Trophoblast cell (in vitro differentiated cells and primary cell): Measurements from ENCODE around the gene APPBP2.

ENCODE experiments used
- DNase-seq, 2 donors: peaks; one replicate each; pipeline ENCODE4 v3.0.0-alpha.2; 2016
- H2AFZ ChIP-seq: 2 replicates; pipeline ENCODE4 v1.6.1; 2013; ENCODE audit warnings: low read length, moderate library complexity, mild to moderate bottlenecking; ENCODE audit not compliant: insufficient read depth, poor library complexity
- H2AK5ac ChIP-seq: 2 replicates; pipeline ENCODE4 v1.6.1; 2013; ENCODE audit warnings: mild to moderate bottlenecking, low read length
- H2BK120ac ChIP-seq: 2 replicates; pipeline ENCODE4 v1.6.1; 2013; ENCODE audit warnings: low read length, mild to moderate bottlenecking, moderate library complexity; ENCODE audit not compliant: insufficient read depth, poor library complexity
- H2BK12ac ChIP-seq: 2 replicates; pipeline ENCODE4 v1.6.1; 2013; ENCODE audit warnings: mild to moderate bottlenecking, low read length, moderate library complexity
- H2BK5ac ChIP-seq: 2 replicates; pipeline ENCODE4 v1.6.1; 2013; ENCODE audit warnings: low read length, low read depth, moderate library complexity, mild to moderate bottlenecking; ENCODE audit not compliant: poor library complexity
- H3K14ac ChIP-seq: 2 replicates; pipeline ENCODE4 v1.6.1; 2013; ENCODE audit warnings: mild to moderate bottlenecking, low read length
- H3K18ac ChIP-seq: 2 replicates; pipeline ENCODE4 v1.6.1; 2013; ENCODE audit warnings: mild to moderate bottlenecking, low read length
- H3K23ac ChIP-seq: 2 replicates; pipeline ENCODE4 v1.6.1; 2013; ENCODE audit warnings: low read length
- H3K27ac ChIP-seq: 2 replicates; pipeline ENCODE4 v1.5.1; 2013; ENCODE audit warnings: low read depth, mild to moderate bottlenecking, inconsistent platforms, low read length, moderate library complexity
- H3K27me3 ChIP-seq: 2 replicates; pipeline ENCODE4 v1.6.1; 2013; ENCODE audit warnings: inconsistent platforms, mild to moderate bottlenecking, low read length, moderate library complexity; ENCODE audit not compliant: insufficient read depth
- H3K36me3 ChIP-seq, 2 experiments: 1 replicate in 1 of 2; 2 replicates in 1 of 2; pipeline ENCODE4 v1.6.1; 2013; ENCODE audit warnings: low read length in 2 of 2, mild to moderate bottlenecking in 2 of 2, moderate library complexity in 1 of 2; ENCODE audit not compliant: insufficient read depth in 2 of 2, control insufficient read depth in 1 of 2
- H3K4ac ChIP-seq: 2 replicates; pipeline ENCODE4 v1.6.1; 2013; ENCODE audit warnings: low read depth, mild to moderate bottlenecking, low read length, moderate library complexity
- H3K4me1 ChIP-seq, 2 experiments: 1 replicate in 1 of 2; 2 replicates in 1 of 2; pipeline ENCODE4 v1.6.1; 2013; ENCODE audit warnings: low read length in 2 of 2, mild to moderate bottlenecking in 2 of 2, moderate library complexity in 1 of 2; ENCODE audit not compliant: insufficient read depth in 2 of 2, control insufficient read depth in 1 of 2
- H3K4me2 ChIP-seq: 2 replicates; pipeline ENCODE4 v1.6.1; 2013; ENCODE audit warnings: inconsistent platforms, mild to moderate bottlenecking, low read length, moderate library complexity
- H3K4me3 ChIP-seq: 2 replicates; pipeline ENCODE4 v1.5.1; 2013; ENCODE audit warnings: mild to moderate bottlenecking, low read depth, low read length, inconsistent platforms
- H3K79me1 ChIP-seq: one replicate; pipeline ENCODE4 v1.6.1; 2013; ENCODE audit warnings: low read length
- H3K79me2 ChIP-seq: 2 replicates; pipeline ENCODE4 v1.6.1; 2013; ENCODE audit warnings: low read length, mild to moderate bottlenecking; ENCODE audit not compliant: control insufficient read depth, insufficient read depth, poor library complexity
- H3K9ac ChIP-seq: 2 replicates; pipeline ENCODE4 v1.6.1; 2013; ENCODE audit warnings: mild to moderate bottlenecking, low read length
- H3K9me3 ChIP-seq: 2 replicates; pipeline ENCODE4 v1.6.1; 2013; ENCODE audit warnings: low read depth, mild to moderate bottlenecking, control low read depth, inconsistent platforms, low read length; ENCODE audit not compliant: insufficient read depth
- H4K12ac ChIP-seq: 2 replicates; pipeline ENCODE4 v1.6.1; 2013; ENCODE audit warnings: low read depth, mild to moderate bottlenecking, low read length, moderate library complexity
- H4K8ac ChIP-seq: 2 replicates; pipeline ENCODE4 v1.6.1; 2013; ENCODE audit warnings: low read depth, mild to moderate bottlenecking, low read length, moderate library complexity
- H4K91ac ChIP-seq: one replicate; pipeline ENCODE4 v1.6.1; 2013; ENCODE audit warnings: low read depth, mild to moderate bottlenecking, low read length, moderate library complexity
- WGBS: extraction: QIAGEN DNeasy Blood & Tissue Kit; methylation state at CpG from one replicate; pipeline ENCODE4 v1.1.7; 2013; ENCODE audit warnings: missing lambda C conversion rate; ENCODE audit not compliant: insufficient read length, insufficient coverage; ENCODE audit errors: extremely low coverage; 5-methylcytosine and 5-hydroxymethylcytosine counted together

Gene APPBP2

DNA sequence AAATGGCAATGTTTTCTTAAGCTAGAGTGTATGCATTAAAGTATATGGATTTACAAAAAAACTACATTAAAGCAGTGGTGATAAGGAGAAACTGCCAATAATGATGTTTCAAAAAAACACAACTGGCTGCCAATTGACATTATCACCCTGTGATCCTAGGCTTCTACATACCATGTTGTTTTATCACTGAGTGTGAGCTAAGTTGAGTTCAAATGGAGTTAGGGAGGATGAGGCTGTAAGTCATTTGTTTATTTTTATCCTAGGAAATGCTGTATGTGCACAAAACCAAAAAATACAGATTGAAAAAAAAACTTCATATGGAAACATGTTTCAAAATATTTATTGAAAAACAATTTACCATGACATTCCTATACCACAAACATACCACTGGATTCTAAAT is 80.9 kb downstream of the APPBP2 start:
- Histone ChIP-seq H2BK12ac (no peak overlapping the region), H2BK5ac (no peak overlapping the region), H3K27ac (no peak overlapping the region), H3K4me2 (no peak overlapping the region), H2AK5ac (no peak overlapping the region), H4K91ac (no peak overlapping the region), H3K9ac (no peak overlapping the region), H4K12ac (no peak overlapping the region), H3K4me1 (no peaks in the 10 kb centered on the region), H3K79me1 (no peaks in the 10 kb centered on the region), H3K4me3 (no peak overlapping the region), H3K9me3 (no peaks in the 10 kb centered on the region), H3K4ac (no peak overlapping the region), H3K27me3 (no peaks in the 10 kb centered on the region), H4K8ac (no peak overlapping the region), H3K14ac (no peak overlapping the region), H3K36me3 (peaks cover 15 to 16% of the 10 kb centered on the region in 2 experiments), H2BK120ac (no peak overlapping the region), H2AFZ (no peak overlapping the region), H3K79me2 (no peaks in the 10 kb centered on the region), H3K18ac (no peak overlapping the region), H3K23ac (no peak overlapping the region)
- no peak for DNase-seq

DNA sequence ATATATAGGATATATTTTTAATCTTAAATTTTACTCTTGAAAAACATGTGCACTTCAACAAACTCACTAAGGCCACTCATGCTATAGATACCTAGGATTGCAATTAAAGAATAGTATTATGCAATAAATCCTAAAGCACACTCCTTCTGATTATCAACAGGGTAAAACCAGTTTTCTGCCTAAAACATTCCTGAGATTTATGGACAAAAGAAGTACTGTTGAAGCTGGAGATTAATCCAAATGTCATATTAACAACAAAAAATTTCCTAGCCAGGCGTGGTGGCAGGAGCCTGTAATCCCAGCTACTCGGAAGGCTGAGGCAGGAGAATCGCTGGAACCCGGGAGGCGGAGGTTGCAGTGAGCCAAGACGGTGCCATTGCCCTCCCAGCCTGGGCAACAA is 82.3 kb downstream of the APPBP2 start:
- H3K14ac ChIP-seq: no peak overlapping the region
- no peak overlapping the region for H3K4me3 ChIP-seq
- H2AFZ ChIP-seq: no peak overlapping the region
- no peak overlapping the region for H4K12ac ChIP-seq
- no peaks in the 10 kb centered on the region for H3K9me3 ChIP-seq
- no peak overlapping the region for H3K27ac ChIP-seq
- no peaks in the 10 kb centered on the region for H3K4me1 ChIP-seq
- H3K79me1 ChIP-seq: no peaks in the 10 kb centered on the region
- no peak overlapping the region for H4K8ac ChIP-seq
- no peak overlapping the region for H3K9ac ChIP-seq
- H3K18ac ChIP-seq: no peak overlapping the region
- H3K4ac ChIP-seq: no peak overlapping the region
- no peak for DNase-seq
- H2BK120ac ChIP-seq: no peak overlapping the region
- H2BK5ac ChIP-seq: no peak overlapping the region
- no peaks in the 10 kb centered on the region for H3K27me3 ChIP-seq
- H3K36me3 ChIP-seq: peaks cover 7% of the 10 kb centered on the region in 2 experiments
- no CpG with 5 or more reads among the region's 6 CpGs for WGBS
- no peak overlapping the region for H4K91ac ChIP-seq
- no peak overlapping the region for H2BK12ac ChIP-seq
- H3K4me2 ChIP-seq: no peak overlapping the region
- H2AK5ac ChIP-seq: no peak overlapping the region
- no peaks in the 10 kb centered on the region for H3K79me2 ChIP-seq
- no peak overlapping the region for H3K23ac ChIP-seq

DNA sequence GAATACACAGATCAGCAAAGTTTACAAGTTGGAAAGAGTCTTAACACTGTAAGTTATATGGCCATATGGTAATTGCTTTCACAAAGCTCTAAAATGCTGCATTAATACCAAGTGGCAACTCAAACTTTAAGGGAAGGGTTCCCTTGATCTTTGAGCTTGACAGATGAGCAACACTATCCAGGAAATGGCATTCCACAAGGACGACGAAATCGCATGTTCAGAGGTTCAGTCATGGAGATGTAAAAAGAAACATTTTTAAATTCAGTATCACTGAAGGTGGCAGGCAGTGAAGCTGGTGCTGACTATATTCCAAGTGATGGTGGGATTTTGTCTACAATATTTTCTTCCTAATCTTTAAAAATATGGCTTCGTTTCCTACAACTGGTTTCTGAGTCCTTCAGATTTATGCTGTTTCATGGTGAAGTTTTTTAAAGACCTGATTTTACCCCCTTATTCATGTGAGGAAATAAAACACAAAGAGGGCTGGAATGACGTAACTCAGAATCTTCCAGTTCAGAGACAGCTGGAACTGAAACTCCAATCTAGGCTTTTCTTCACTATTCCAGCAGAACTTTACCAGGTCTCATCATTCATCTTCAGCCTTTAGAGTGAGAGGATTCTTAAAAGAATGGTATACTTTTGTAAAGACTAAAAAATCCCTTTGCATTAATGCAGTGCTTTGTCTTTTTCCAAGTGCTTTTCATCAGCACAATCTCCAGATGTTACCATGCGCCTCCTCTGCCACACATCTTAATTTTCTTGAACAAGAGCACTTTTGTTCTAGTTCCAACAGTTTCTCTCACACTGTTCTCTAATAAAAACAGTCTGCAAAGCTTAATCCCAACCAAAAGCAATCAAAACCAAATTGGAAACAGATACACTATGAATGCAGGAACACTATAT is 83.5 kb downstream of the APPBP2 start:
- no peak overlapping the region for H3K4me3 ChIP-seq

DNA sequence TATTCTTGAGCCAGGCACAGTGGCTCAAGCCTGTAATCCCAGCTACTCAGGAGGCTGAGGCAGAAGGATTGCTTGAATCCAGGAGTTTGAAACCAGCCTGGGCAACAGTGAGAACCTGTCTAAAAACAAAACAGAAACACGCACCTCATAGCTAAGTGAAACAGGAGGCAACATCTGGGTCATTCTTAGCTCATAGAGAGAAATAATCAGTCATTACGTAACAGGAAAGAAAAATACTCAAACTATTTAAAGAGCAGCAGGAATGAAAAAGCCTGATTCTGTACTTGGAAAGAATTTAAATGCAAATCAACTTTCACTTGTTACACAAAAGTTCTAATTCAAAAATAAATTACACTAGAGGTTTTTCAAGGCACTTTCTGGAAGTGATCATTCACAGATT is 86.5 kb downstream of the APPBP2 start:
- Histone ChIP-seq H2AK5ac (no peak overlapping the region), H3K23ac (no peak overlapping the region), H2BK120ac (no peak overlapping the region), H3K27me3 (no peaks in the 10 kb centered on the region), H3K18ac (no peak overlapping the region), H3K27ac (no peak overlapping the region), H3K4me1 (no peaks in the 10 kb centered on the region), H3K4me3 (no peak overlapping the region), H3K9ac (no peak overlapping the region), H4K8ac (no peak overlapping the region), H3K36me3 (peaks cover 0 to 1% of the 10 kb centered on the region in 2 experiments), H4K12ac (no peak overlapping the region), H3K9me3 (no peaks in the 10 kb centered on the region), H2AFZ (no peak overlapping the region), H3K79me2 (no peaks in the 10 kb centered on the region), H2BK5ac (no peak overlapping the region), H4K91ac (no peak overlapping the region), H3K4me2 (no peak overlapping the region), H3K4ac (no peak overlapping the region), H3K79me1 (no peaks in the 10 kb centered on the region), H3K14ac (no peak overlapping the region), H2BK12ac (no peak overlapping the region)
- DNase-seq: peak; percentile 15 to 81
- no CpG with 5 or more reads among the region's 2 CpGs for WGBS

More for the DNA sequence above, 83.5 kb downstream of the APPBP2 start:
- no CpG with 5 or more reads among the region's 6 CpGs for whole genome bisulfite sequencing
- H4K12ac ChIP-seq: no peak overlapping the region
- H2AK5ac ChIP-seq: no peak overlapping the region
- no peak overlapping the region for H2BK5ac ChIP-seq
- H2BK12ac ChIP-seq: no peak overlapping the region
- no peak overlapping the region for H3K9ac ChIP-seq
- no peak overlapping the region for H4K91ac ChIP-seq
- H3K18ac ChIP-seq: no peak overlapping the region
- no peaks in the 10 kb centered on the region for H3K4me1 ChIP-seq
- H4K8ac ChIP-seq: no peak overlapping the region
- no peaks in the 10 kb centered on the region for H3K27me3 ChIP-seq
- DNase-seq: peak in 1 of 2 donors; percentile 17
- H3K79me1 ChIP-seq: no peaks in the 10 kb centered on the region
- H3K4me2 ChIP-seq: no peak overlapping the region
- peaks cover 3 to 4% of the 10 kb centered on the region in 2 experiments for H3K36me3 ChIP-seq
- H3K27ac ChIP-seq: no peak overlapping the region
- no peak overlapping the region for H2BK120ac ChIP-seq
- no peaks in the 10 kb centered on the region for H3K79me2 ChIP-seq
- H2AFZ ChIP-seq: no peak overlapping the region
- no peak overlapping the region for H3K4ac ChIP-seq
- H3K14ac ChIP-seq: no peak overlapping the region
- no peaks in the 10 kb centered on the region for H3K9me3 ChIP-seq
- no peak overlapping the region for H3K23ac ChIP-seq
